GM21367 (cell line): ENCODE results near the gene LIMK2.
"Not testable (repeated sequence)": the region's sequence is repeated elsewhere in the genome, so short reads cannot be mapped to it uniquely, and the experiment has no call there.

Experiments used
- ATAC-seq: cut with Tn5 transposase; IDR thresholded peaks from one replicate; pipeline ENCODE4 v1.9.1; 2021; ENCODE audit not compliant: unreplicated experiment

LIMK2 gene

DNA sequence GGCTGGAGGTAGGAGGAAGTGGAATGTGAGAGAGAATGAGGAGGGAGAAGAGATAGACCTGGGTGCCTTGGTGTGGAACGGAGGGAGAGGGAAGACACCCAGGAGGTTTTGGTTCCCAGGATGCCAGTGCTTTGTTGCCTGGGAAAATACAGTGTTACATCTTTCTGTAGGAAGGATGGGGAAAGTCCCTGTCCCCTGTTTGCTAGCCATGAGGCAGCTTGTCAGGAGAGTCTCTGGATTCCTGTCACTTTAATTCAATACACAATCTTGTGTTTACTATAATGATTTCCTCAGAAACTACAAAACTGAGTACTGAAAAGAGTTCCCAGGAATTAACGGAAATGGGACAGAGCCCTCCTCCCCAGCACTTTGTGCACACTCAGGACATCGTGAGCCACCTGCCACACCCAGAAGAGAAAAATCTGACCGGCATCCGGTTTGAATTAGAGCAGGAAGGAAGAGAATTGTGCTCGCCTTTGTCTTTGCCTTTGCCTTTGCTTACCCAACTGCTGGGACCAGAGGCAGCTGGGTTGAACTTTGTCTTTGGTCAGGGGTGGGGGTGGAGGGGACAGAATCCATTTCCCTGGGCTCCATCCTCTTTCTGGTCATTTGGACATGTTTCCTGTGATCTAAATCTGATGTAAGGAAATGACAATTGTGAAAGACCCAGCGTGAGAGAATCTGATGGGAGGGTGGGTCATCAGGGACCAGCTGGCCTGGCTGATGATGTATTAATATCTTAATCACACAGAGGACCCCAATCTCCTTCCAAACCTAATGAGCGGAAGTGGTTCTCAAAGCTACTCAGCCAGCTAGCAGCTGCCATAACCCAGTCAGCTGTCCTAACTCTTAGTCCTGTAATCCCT is 1.3 kb upstream of the LIMK2 start:
- ATAC-seq, result no peak

DNA sequence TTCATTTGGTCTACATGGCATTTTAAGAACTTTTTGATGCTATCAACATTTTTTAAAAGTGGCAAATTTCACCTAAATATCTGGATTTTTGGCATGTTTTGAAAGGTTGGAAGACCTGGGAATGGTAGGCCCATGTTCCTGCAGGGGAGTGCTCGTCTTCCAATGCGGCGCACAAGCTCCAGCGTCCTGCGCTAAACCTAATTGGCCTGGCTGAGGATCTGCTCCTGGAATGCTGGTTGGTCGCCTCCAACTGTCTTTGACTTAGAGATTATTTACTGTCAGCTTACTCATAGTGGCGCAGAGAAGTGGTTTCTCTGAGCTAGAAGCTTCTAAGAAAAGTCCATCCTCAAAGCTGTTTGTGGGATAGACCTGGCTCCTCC is 626 bp upstream of the LIMK2 start:
- no peak for ATAC-seq

DNA sequence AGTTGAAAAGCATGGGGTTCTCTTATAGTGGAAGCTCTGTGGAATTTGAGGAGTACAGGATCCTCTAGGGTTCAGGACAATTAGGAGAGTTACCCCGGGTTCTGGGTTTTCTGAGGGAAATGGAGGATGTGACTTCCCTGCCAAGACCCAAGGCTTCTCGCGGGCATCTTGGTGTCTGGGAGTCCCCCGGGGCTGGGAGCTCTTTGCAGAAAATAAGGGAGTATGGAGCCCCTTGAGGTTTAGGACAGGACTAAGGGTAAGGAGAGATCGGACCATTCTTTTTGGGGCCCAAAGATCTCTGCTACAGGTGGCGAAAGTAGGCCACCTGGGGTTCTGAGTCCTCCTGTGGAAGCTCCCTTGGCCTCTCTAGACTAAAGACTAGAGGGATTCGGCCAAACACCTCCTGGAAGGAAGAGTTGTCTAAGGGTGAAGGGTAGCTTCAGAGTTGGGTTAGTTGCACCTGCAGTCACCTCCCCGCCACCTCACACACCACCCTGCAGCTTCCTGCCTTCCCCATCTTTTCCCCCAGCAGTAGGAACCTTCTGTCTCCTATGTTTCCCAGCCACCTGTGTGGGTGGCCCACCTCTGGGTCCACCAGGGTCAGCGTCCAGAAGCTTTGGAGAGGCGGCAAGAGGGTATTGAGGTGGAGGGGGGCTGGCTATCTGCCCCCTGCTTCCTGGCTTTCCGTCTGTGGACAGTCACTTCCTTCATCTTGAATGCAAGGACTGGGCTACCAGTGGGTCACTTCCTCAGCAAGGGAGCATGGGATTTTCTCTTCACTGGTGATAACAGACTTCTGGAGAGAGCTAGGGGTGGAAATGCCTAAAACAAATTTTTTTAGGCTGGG is 908 bp downstream of the LIMK2 start:
- ATAC-seq, result no peak

DNA sequence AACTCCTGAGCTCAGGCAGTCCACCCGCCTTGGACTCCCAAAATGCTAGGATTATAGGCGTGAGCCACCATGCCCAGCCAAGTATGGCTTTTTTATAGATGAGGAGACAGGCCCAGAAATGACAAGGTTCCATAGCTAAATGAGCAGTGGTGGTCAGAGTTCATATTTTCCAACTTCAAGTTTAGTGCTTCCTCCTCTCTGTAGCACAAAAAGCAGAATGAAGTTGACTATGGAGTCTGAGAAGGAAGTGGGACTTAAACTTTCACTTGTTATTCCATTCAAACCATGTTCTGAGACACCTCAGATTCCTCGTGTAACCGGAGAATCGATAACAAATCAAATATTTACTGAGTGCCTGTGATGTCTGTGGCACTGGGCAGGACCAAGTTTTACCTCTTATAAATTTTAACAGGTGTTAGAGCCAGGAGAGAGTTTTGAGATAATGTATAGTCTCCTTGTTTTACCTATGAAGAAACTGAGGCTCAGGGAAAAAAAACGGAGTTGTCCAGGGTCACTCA is 3.0 kb downstream of the LIMK2 start:
- no peak for ATAC-seq

DNA sequence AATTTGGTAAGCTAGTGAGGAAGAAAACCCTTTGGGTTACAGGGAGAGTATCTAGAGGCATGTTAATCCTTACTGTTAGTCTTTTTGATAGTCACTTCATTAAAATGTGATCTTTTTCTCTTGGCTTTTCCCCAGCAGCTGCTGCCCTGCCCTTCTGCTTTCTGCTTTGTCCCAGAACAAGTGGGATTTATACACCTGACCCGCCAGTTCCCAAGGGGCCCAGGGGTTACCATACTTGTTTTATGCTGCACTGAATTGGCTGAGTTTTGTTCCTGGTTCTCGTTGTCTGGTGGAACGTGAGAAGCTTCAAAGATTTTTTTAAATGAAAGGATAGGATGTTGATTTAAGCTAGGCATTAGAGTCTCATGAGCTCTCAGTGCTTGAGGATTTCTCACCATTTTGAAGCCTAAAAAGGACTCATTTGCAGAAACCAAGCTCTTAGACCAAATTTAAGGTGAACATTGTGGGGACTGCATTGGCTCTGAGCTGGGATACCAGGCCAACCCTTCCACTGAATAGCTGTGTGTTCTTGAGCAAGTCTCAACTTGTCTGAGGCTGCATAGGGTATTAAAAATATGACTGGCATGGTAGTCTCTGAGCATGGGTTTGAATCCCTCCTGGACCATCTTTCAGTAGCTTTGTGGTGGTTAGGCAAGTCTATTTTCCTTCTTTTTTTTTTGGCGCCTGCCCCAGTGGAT is 6.6 kb downstream of the LIMK2 start:
- ATAC-seq, result no peak

DNA sequence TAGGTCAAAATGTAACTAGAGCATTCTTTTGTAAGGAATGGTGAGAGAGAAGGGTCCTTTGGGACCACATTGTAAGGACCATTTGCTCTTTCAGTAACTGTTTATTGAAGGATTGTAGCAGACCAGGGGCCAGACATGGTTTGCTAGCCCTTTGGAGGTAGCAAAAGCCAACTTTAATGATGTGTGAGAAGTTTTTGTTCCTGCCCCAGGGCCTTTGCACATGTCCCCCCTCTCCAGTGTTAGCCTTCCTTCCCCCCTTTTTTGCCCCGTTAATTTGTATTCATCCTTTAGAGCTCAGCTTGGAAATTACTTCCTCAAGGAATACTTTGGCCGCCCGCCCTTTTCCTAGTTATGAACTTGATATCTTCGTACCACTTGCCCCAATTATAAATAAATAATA is 9.0 kb downstream of the LIMK2 start:
- ATAC-seq, result no peak

DNA sequence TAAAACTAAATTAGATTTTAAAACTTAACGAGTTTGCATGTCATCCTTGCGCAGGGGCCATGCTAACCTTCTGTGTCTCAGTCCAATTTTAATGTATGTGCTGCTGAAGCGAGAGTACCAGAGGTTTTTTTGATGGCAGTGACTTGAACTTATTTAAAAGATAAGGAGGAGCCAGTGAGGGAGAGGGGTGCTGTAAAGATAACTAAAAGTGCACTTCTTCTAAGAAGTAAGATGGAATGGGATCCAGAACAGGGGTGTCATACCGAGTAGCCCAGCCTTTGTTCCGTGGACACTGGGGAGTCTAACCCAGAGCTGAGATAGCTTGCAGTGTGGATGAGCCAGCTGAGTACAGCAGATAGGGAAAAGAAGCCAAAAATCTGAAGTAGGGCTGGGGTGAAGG is 10.6 kb downstream of the LIMK2 start:
- no peak for ATAC-seq

DNA sequence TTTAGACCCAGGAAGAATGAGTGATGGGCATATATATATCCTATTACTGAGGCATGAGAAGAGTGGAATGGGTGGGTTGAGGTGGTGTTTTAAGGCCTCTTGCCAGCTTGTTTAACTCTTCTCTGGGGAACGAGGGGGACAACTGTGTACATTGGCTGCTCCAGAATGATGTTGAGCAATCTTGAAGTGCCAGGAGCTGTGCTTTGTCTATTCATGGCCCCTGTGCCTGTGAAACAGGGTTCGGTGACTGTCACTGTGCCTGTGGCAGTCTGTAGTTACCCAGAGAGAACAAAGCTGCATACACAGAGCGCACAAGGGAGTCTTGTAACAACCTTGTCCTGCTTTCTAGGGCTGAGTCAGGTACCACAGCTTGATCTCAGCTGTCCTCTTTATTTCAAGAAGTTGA is 11.7 kb downstream of the LIMK2 start:
- no peak for ATAC-seq

DNA sequence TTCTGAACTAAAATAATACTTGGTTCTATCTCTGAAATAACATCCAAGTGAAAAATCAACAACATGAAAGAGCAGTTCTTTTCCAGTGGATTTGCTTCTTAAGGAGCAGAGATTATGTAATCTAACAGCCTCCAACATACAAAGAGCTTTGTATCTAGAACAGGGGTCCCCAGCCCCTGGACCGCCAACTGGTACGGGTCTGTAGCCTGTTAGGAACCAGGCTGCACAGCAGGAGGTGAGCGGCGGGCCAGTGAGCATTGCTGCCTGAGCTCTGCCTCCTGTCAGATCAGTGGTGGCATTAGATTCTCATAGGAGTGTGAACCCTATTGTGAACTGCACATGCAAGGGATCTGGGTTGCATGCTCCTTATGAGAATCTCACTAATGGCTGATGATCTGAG is 12.6 kb downstream of the LIMK2 start:
- ATAC-seq, result not testable (repeated sequence)

DNA sequence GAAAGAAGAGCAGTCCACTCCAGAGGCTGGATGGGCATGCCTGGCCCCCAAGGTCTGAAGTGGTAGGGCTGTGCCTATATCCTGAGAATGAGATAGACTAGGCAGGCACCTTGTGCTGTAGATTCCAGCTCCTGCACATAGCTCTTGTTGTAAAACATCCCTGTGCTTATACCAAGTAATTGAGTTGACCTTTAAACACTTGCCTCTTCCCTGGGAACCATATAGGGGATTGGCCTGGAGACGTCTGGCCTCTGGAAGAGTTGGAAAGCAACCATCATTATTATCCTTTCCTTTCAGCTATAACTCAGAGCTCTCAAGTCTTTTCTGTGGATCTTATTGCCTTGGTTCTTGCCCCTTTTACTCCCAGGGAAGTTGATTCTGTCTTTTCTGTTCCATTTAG is 15.1 kb downstream of the LIMK2 start:
- ATAC-seq, result no peak

DNA sequence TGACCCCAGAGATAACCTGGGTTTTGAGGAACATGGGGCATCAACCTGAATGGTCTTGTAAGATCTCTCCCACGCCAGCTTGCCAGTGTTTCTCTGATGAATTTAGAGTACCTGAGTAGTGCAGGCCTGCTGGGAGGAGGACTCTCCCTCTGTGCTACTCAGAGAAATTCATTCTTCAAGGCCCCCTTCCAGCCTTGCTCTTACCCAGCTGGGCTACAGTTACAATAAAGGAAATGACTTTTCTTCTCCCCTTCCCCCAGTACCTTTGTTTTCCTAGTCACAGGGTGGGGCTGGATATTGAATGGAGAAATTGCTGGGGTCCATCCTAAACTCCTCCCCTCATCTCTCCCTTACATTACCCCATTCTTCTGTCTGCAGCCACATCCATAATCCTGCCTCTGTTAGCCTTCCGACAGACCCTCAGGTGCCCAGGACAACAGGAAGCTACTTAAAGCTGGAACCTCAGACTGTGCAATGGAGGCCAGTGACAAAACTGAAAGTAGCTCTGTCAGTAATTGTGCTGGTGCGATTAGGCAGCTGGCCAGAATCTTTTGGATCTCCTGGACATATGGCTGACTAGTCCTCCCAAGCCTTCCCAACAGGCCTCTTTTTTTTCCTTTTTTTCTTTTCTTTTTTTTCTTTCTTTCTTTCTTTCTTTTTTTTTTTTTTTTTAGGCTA is 17.4 kb downstream of the LIMK2 start:
- ATAC-seq, result no peak

DNA sequence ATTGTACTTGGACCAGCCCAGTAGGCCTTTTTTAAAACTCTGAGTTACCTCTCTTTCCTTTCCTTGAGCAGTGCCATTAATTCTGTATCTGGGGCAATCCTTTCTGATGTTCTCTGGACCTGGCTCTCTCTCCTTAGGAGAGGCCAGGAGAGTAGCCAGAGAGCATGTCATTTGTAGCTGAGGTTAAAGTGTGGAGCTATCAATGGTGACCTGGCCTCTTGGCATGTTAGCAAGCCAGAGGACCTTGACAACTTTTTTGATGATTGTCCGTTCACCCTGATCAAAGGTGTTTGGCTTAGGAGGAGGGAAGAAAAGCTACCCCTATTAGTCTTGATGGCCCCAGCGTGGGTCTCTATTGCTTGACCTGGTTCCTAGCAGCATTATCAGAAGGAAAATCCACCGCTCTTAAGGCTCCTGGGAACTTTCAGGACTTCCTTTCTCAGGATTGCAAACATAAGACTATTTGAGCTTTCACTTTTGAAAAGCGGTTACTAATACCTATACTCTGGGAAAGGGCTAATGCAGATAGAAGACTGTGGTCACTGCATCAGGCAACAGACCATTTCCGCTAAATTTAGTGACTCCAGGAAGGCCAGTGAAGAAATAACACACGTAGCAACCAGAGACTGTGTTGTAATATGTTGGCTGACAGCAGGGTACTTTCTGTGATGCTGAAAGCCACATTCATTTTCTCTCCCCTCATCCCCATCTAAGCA is 18.2 kb downstream of the LIMK2 start:
- no peak for ATAC-seq

DNA sequence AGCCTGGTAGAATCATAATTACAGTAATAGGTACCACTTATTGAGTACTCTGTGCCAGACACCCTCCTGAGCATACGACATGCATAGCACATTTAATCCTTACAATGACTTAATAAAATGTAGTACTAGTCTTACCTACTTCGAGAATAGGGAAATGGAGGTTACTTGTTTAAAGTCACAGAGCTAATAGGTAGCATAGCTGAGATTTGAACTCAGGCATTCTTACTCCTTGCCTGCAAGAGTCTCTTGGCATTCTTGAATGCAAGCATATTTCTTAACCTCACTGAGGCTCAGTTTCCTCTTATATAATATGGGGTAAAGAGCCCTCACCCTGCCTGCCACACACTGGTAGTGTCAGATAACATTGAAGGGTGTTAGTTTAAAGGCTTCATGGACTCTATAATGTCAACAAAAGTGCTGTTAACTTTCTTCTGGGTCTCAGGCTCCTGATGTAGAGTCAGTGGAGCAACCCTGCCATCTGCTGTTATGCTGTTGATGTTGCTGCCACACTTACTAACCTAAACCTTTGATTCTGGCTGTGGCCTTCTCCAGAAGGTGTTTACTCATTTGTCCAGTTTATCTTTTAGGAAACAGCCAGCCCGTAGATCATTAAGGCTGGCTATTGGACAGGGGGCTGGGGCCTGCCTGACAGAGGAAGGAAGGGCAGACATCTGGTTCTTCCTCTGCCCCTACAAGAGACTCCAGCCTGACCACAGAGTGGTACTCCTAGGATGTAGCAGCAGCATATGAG is 18.9 kb downstream of the LIMK2 start:
- ATAC-seq, result no peak

DNA sequence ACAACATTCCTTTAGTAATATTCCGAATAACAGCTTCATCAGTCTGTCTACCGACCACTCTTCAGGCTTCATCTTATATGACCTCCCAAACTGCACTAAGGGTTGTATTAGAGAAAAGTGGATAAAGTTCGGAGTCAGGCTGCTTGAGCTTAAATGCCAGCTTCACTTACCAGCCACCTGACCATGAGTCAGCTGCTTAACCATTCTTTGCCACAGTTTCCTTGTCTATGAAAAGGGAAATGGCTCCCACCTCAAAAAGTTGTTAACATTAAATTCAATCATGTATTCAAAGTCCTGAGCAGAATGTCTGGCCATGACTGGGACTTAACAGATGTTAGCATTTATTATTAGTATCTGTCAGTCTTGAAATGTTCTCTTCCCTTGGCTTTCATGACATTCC is 20.9 kb downstream of the LIMK2 start:
- no peak for ATAC-seq

DNA sequence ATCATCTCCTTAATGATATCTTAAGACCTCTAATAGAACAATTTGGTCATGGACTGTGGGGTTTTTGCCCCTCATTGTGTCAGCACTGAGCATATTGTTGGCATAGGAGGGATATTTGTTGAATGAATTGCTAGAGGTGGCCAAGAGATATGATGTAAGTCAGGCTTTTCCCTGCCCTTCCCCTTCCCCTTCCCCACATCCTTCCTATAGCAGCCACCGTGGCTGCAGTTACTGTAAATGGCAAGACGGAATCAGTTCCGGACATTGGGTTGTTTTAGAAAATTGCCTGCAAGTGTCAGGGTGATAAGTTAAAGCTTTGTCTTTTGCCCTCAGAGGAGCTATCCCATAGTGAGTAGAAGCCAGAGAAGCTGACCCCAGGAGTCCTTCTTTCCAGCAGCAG is 23.0 kb downstream of the LIMK2 start:
- no peak for ATAC-seq

DNA sequence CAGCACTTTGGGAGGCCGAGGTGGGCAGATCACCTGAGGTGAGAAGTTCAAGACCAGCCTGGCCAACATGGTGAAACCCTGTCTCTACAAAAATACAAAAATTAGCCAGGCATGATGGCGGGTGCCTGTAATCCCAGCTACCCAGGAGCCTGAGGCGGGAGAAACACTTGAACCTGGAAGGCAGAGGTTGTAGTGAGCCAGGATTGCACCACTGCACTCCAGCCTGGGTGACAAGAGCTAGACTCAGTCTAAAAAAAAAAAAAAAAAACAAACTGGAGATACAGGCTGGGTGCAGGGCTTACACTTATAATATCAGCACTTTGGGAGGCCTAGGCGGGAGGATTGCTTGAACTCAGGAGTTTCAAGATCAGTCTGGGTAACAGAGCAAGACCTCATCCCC is 23.9 kb downstream of the LIMK2 start:
- not testable (repeated sequence) for ATAC-seq

DNA sequence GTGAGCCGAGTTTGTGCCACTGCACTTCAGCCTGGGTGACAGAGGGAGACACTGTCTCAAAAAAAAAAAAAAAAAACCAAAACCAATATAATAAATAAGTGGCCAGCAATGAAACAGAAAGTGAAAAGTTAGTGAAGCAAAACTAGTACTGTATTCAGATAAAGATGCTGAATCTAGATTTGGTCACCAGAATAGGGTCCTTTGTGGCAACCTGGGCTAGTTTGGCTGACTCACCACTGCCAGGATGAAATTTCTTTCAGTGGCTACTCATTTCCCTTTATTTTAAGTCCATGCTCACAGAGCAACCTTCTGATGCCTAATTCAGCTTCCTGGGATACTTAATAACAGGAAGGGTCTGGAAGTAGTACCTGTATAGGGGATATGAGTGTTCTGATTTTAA is 26.0 kb downstream of the LIMK2 start:
- no peak for ATAC-seq

DNA sequence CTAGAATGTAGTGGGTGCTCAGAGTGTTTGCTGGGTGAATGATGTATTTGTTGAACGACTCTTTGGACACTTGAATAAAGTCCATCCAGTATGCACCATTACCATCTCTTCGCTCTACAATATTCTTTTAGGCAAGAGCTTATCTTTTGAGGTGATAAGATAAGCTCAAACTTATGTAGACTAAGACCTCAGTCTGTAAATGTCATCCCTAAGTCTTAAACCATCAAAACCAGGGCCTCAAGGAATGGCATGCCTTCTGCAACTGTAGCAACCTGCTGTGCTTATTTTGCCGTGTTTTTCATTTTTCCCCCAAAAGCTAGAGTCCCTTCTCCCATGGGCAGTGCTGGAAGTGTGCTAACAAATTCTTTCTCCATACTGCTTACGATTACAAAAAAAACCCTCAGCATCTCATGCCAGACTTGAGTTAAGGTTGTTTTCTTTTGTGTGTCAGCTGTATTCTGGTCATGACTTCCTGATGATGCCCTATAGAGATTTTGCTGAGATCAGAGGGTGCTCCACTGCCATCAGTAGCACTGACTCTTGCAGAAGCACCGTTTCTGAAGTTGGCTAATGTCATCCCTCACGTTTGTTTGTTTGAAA is 27.8 kb downstream of the LIMK2 start:
- no peak for ATAC-seq

DNA sequence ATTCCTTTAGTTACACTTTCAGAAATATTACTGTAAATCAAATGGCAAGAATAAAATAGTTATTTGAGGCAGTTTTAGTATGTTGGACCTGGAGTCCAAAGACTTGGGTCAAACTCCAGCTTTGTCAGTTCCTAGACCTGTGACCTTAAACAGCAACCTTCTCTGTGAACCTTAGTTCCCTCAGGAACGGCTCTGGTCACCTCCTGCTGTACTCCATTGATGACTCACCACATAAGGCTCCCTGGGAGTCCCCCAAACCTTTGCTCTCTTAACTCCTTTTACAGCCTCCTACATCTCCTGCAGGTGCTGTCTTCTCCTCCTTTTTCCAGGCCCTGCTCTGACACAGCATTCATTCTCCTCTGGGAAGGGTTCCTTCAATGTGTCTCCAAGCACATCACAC is 29.1 kb downstream of the LIMK2 start:
- no peak for ATAC-seq
